ENCODE data around the gene LRRC37A.
A peak's percentile ranks its signal among the peaks of the same experiment; 100 is the strongest.
"Not testable (repeated sequence)": the region's sequence is repeated elsewhere in the genome, so short reads cannot be mapped to it uniquely, and the experiment has no call there.

The LRRC37A gene

GRCh38 chr17:46290906-46291546, 3.9 kb upstream of the LRRC37A start:
- DNase-seq: not testable (repeated sequence)

DNA sequence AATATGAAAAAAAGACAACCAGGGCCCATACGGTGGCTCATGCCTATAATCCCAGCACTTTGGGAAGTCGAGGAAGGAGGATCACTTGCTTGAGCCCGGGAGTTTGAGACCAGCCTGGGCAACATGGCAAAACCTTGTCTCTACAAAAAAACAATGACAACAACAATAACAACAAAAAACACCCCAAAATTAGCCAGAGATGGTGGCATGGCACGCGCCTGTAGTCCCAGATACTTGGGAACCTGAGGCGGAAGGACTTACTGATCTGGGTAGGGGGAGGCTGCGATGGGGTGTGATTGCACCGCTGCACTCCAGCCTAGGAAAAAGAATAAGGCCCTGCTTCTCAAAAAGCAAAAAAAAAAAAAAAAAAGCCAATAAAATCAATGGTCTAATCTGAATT, 3.3 kb upstream of the LRRC37A start:
- not testable (repeated sequence) for DNase-seq

GRCh38 chr17:46341220-46341619, 46.3 kb downstream of the LRRC37A start:
- not testable (repeated sequence) for DNase-seq

DNA sequence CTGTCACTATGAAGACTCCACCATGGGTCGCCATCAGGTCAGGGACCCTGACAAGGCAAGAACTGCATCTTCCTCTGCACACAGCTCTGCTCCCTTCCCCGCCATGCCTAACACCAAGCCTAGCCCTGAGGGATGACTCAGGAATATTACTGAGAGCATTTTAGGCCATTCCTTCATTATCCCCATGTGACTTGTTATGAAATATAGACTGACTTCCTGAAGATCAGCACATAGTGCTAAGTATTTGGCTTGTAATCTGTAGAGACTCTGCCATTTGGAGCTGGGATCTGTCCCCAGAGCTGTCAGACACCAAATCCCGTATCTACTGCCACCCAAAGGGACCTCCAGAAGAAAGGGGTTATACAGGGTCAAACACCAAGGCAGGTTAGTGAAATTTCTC, 47.2 kb downstream of the LRRC37A start:
- DNase-seq: not testable (repeated sequence)

DNA sequence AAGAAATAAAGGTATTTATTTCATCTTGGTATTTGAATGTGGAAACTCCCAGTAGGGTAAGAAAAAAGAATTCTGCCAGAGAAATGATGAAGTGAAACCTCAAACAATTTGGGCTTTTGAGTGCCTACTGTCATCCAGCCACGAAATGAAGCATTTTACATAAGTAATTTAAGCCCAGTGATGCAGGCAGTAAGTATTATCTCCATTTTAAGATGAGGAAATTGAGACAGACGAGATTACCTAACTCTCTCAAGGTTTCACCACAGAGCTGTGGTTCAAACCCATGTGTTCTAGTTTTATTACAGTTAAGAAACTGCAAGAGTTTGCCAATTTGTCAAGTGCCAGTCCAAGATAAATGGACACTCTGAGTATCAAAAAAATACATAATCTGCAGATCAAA, 53.4 kb downstream of the LRRC37A start:
- not testable (repeated sequence) for DNase-seq

- DNase-seq: not testable (repeated sequence)
Measured at GRCh38 chr17:46349060-46349459, 54.1 kb downstream of the LRRC37A start.

GRCh38 chr17:46353856-46354255, 58.9 kb downstream of the LRRC37A start:
- not testable (repeated sequence) for DNase-seq

DNA sequence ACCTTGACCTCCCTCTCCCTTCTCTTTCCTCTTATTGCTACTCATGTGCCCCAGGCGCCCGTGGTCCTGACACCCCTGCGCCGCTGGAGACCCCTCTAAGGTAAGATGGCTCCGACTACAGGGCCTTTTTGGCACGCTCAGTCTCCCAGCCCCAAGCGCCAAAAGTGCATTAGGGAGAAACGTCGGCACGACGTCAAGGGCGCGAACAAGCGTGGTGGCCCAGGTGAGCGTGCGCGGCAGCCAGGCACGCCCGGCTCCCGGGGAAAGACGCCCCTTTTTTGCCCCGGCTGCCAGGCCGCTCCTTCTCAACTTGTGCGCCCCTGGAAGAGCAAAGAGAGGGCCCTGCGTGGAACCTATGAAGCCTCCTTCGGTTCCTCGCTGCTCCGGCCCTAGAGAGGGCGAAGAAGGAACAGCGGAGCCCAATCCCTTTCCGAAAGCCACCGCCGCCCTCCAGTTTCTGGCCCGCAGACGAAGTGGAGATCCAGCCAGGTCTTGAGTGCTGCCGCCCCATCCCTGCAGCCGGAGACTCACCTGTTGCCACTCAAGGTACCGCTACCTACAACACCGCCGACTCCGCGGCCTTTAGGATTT, 66.3 kb downstream of the LRRC37A start:
- DNase-seq: not testable (repeated sequence)

GRCh38 chr17:46361755-46362154, 66.8 kb downstream of the LRRC37A start, which contains the start of gene ARL17B:
TSS of gene ARL17B (minus strand) at chr17:46361766. CDS start at chr17:46358397, 3,369 bp downstream.
- DNase-seq: peak; percentile 75 to 79

DNA sequence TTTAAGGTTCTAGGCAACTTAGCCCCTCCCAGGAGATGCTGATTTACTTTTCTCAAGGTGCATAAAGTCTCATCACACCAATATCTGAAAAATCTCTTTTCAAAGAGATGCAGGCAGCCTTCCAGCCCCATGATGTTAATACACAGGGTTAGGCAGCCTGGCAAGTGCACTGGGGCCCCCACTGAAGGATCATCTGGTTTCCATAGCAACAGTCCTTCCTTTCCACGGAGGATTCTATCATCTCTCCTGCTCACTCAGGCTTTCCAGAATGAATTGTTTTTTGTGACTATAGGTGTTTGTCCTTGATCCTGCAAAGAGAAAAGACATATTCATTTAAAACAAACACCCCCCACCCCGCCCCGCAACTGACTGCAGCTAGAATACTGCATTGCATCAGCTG, 72.6 kb downstream of the LRRC37A start:
- DNase-seq: not testable (repeated sequence)

GRCh38 chr17:46372236-46373229, 77.6 kb downstream of the LRRC37A start:
- not testable (repeated sequence) for DNase-seq

DNA sequence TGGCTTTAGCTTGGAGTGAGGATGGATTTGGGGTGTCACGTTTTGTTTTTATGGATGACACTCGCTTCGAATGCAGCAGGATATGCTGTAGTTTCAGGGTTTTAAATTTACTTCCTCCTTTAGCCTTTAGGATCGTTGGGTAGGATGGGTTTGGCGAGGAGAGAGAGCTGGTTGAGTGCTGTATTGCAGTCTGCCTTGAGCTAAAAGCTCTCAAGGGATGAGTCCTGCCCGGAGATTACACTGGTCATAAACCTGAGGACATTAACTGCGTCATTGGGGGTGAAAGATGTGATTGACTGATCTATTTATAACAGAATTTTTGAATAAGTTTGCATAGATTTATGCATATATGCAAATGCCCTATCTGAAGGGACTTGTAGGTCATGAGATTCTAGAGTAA, 78.5 kb downstream of the LRRC37A start:
- DNase-seq: not testable (repeated sequence)

GRCh38 chr17:46383118-46383517, 88.2 kb downstream of the LRRC37A start:
- DNase-seq: not testable (repeated sequence)

DNA sequence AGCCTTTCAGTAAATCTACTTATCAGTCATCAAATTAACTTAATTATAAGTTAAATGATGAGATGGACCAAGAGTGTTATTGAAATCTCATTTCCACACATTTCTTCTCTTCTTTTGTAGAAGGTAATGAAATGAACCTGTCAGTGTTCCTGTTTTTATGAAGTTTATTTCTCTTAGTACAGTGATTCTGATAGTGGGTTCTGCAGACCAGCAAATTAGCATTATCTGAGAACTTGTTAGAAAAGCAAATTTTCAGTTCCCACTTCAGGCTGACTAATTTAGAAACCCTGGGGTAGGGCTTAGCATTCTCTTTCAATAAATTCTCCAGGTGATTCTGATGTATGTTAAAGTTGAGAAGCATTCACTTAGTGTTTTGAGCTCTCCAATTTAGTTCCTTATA, 90.6 kb downstream of the LRRC37A start:
- DNase-seq: not testable (repeated sequence)

Measured in activated CD4-positive, alpha-beta T cell treated with anti-CD3 and anti-CD28 coated beads, Interleukin-2, amount 50 U/mL, for 4 hours (primary cell).